Measurements from ENCODE around the gene TRPM3.

The TRPM3 gene

GRCh38 chr9:71042448-71042990, 78.9 kb downstream of the TRPM3 start:
- H3K18ac ChIP-seq (ENCODE audit: low read length), result no peak overlapping the region
- no peaks in the 10 kb centered on the region for H3K79me2 ChIP-seq (ENCODE audit: control insufficient read depth, insufficient read depth, low read length, poor library complexity)
- no peaks in the 10 kb centered on the region for H3K79me1 ChIP-seq (ENCODE audit: low read length)
- no peaks in the 10 kb centered on the region for H3K36me3 ChIP-seq (ENCODE audit: control insufficient read depth in 1 of 2, insufficient read depth in 2 of 2, low read length in 2 of 2)
- H3K9me3 ChIP-seq (ENCODE audit: insufficient read depth, low read depth, low read length), result no peaks in the 10 kb centered on the region
- H3K4me1 ChIP-seq (ENCODE audit: control insufficient read depth in 1 of 2, insufficient read depth in 2 of 2, low read length in 2 of 2), result no peaks in the 10 kb centered on the region
- no peaks in the 10 kb centered on the region for H3K27me3 ChIP-seq (ENCODE audit: insufficient read depth, low read length)
- WGBS (ENCODE audit: extremely low coverage, insufficient coverage, insufficient read length), result no CpG with 5 or more reads among the region's 3 CpGs
- H3K27ac ChIP-seq (ENCODE audit: low read depth, low read length), result no peak overlapping the region
- DNase-seq, result no peak
- H3K4me2 ChIP-seq (ENCODE audit: low read length), result no peak overlapping the region
- no peak overlapping the region for H2AK5ac ChIP-seq (ENCODE audit: low read length)
- H3K14ac ChIP-seq (ENCODE audit: low read length), result no peak overlapping the region
- H2BK120ac ChIP-seq (ENCODE audit: insufficient read depth, low read length, poor library complexity), result no peak overlapping the region
- H3K4ac ChIP-seq (ENCODE audit: low read depth, low read length), result no peak overlapping the region
- no peak overlapping the region for H2BK12ac ChIP-seq (ENCODE audit: low read length)
- H4K8ac ChIP-seq (ENCODE audit: low read depth, low read length), result no peak overlapping the region
- H4K12ac ChIP-seq (ENCODE audit: low read depth, low read length), result no peak overlapping the region
- no peak overlapping the region for H2AFZ ChIP-seq (ENCODE audit: insufficient read depth, low read length, poor library complexity)
- H3K9ac ChIP-seq (ENCODE audit: low read length), result no peak overlapping the region
- no peak overlapping the region for H4K91ac ChIP-seq (ENCODE audit: low read depth, low read length)
- no peak overlapping the region for H3K23ac ChIP-seq (ENCODE audit: low read length)
- no peak overlapping the region for H3K4me3 ChIP-seq (ENCODE audit: low read depth, low read length)
- H2BK5ac ChIP-seq (ENCODE audit: low read depth, low read length, poor library complexity), result no peak overlapping the region

- Histone ChIP-seq H3K14ac (ENCODE audit: low read length) (no peak overlapping the region), H3K4me1 (ENCODE audit: control insufficient read depth in 1 of 2, insufficient read depth in 2 of 2, low read length in 2 of 2) (no peaks in the 10 kb centered on the region), H2BK12ac (ENCODE audit: low read length) (no peak overlapping the region), H3K27ac (ENCODE audit: low read depth, low read length) (no peak overlapping the region), H2AK5ac (ENCODE audit: low read length) (no peak overlapping the region), H3K23ac (ENCODE audit: low read length) (no peak overlapping the region), H3K4ac (ENCODE audit: low read depth, low read length) (no peak overlapping the region), H4K12ac (ENCODE audit: low read depth, low read length) (no peak overlapping the region), H3K9ac (ENCODE audit: low read length) (no peak overlapping the region), H3K4me2 (ENCODE audit: low read length) (no peak overlapping the region), H3K36me3 (ENCODE audit: control insufficient read depth in 1 of 2, insufficient read depth in 2 of 2, low read length in 2 of 2) (no peaks in the 10 kb centered on the region), H2BK5ac (ENCODE audit: low read depth, low read length, poor library complexity) (no peak overlapping the region), H2AFZ (ENCODE audit: insufficient read depth, low read length, poor library complexity) (no peak overlapping the region), H3K79me2 (ENCODE audit: control insufficient read depth, insufficient read depth, low read length, poor library complexity) (no peaks in the 10 kb centered on the region), H3K18ac (ENCODE audit: low read length) (no peak overlapping the region), H4K91ac (ENCODE audit: low read depth, low read length) (no peak overlapping the region), H3K4me3 (ENCODE audit: low read depth, low read length) (no peak overlapping the region), H2BK120ac (ENCODE audit: insufficient read depth, low read length, poor library complexity) (no peak overlapping the region), H3K9me3 (ENCODE audit: insufficient read depth, low read depth, low read length) (no peaks in the 10 kb centered on the region), H3K27me3 (ENCODE audit: insufficient read depth, low read length) (no peaks in the 10 kb centered on the region), H4K8ac (ENCODE audit: low read depth, low read length) (no peak overlapping the region), H3K79me1 (ENCODE audit: low read length) (no peaks in the 10 kb centered on the region)
- no CpG with 5 or more reads among the region's 4 CpGs for WGBS (ENCODE audit: extremely low coverage, insufficient coverage, insufficient read length)
- DNase-seq, result no peak
Observed at GRCh38 chr9:71037521-71037920, 83.9 kb downstream of the TRPM3 start.

- H3K4me2 ChIP-seq (ENCODE audit: low read length), result no peak overlapping the region
- H3K14ac ChIP-seq (ENCODE audit: low read length), result no peak overlapping the region
- no peak overlapping the region for H2AFZ ChIP-seq (ENCODE audit: insufficient read depth, low read length, poor library complexity)
- H2AK5ac ChIP-seq (ENCODE audit: low read length), result no peak overlapping the region
- H3K36me3 ChIP-seq (ENCODE audit: control insufficient read depth in 1 of 2, insufficient read depth in 2 of 2, low read length in 2 of 2), result no peaks in the 10 kb centered on the region
- H4K91ac ChIP-seq (ENCODE audit: low read depth, low read length), result no peak overlapping the region
- H2BK5ac ChIP-seq (ENCODE audit: low read depth, low read length, poor library complexity), result no peak overlapping the region
- no peak overlapping the region for H4K8ac ChIP-seq (ENCODE audit: low read depth, low read length)
- no peaks in the 10 kb centered on the region for H3K27me3 ChIP-seq (ENCODE audit: insufficient read depth, low read length)
- no CpG with 5 or more reads among the region's 4 CpGs for WGBS (ENCODE audit: extremely low coverage, insufficient coverage, insufficient read length)
- H3K9ac ChIP-seq (ENCODE audit: low read length), result no peak overlapping the region
- no peak overlapping the region for H4K12ac ChIP-seq (ENCODE audit: low read depth, low read length)
- no peaks in the 10 kb centered on the region for H3K79me1 ChIP-seq (ENCODE audit: low read length)
- H3K18ac ChIP-seq (ENCODE audit: low read length), result no peak overlapping the region
- no peak overlapping the region for H2BK120ac ChIP-seq (ENCODE audit: insufficient read depth, low read length, poor library complexity)
- no peaks in the 10 kb centered on the region for H3K4me1 ChIP-seq (ENCODE audit: control insufficient read depth in 1 of 2, insufficient read depth in 2 of 2, low read length in 2 of 2)
- no peak overlapping the region for H2BK12ac ChIP-seq (ENCODE audit: low read length)
- H3K4ac ChIP-seq (ENCODE audit: low read depth, low read length), result no peak overlapping the region
- no peaks in the 10 kb centered on the region for H3K9me3 ChIP-seq (ENCODE audit: insufficient read depth, low read depth, low read length)
- H3K4me3 ChIP-seq (ENCODE audit: low read depth, low read length), result no peak overlapping the region
- H3K27ac ChIP-seq (ENCODE audit: low read depth, low read length), result no peak overlapping the region
- H3K23ac ChIP-seq (ENCODE audit: low read length), result no peak overlapping the region
- no peak for DNase-seq
- H3K79me2 ChIP-seq (ENCODE audit: control insufficient read depth, insufficient read depth, low read length, poor library complexity), result no peaks in the 10 kb centered on the region
Observed at GRCh38 chr9:71036501-71036900, 84.9 kb downstream of the TRPM3 start.

GRCh38 chr9:71032779-71033178, 88.6 kb downstream of the TRPM3 start:
- H2BK120ac ChIP-seq (ENCODE audit: insufficient read depth, low read length, poor library complexity), result no peak overlapping the region
- H4K12ac ChIP-seq (ENCODE audit: low read depth, low read length), result no peak overlapping the region
- no peak overlapping the region for H2BK12ac ChIP-seq (ENCODE audit: low read length)
- no peak overlapping the region for H3K23ac ChIP-seq (ENCODE audit: low read length)
- no peak overlapping the region for H3K14ac ChIP-seq (ENCODE audit: low read length)
- H3K9me3 ChIP-seq (ENCODE audit: insufficient read depth, low read depth, low read length), result no peaks in the 10 kb centered on the region
- no peak overlapping the region for H3K4me3 ChIP-seq (ENCODE audit: low read depth, low read length)
- DNase-seq, result no peak
- H3K4me2 ChIP-seq (ENCODE audit: low read length), result no peak overlapping the region
- H2AK5ac ChIP-seq (ENCODE audit: low read length), result no peak overlapping the region
- H3K27ac ChIP-seq (ENCODE audit: low read depth, low read length), result no peak overlapping the region
- no peak overlapping the region for H2BK5ac ChIP-seq (ENCODE audit: low read depth, low read length, poor library complexity)
- H3K79me1 ChIP-seq (ENCODE audit: low read length), result no peaks in the 10 kb centered on the region
- H4K91ac ChIP-seq (ENCODE audit: low read depth, low read length), result no peak overlapping the region
- no peaks in the 10 kb centered on the region for H3K36me3 ChIP-seq (ENCODE audit: control insufficient read depth in 1 of 2, insufficient read depth in 2 of 2, low read length in 2 of 2)
- no peak overlapping the region for H4K8ac ChIP-seq (ENCODE audit: low read depth, low read length)
- no peaks in the 10 kb centered on the region for H3K4me1 ChIP-seq (ENCODE audit: control insufficient read depth in 1 of 2, insufficient read depth in 2 of 2, low read length in 2 of 2)
- H3K79me2 ChIP-seq (ENCODE audit: control insufficient read depth, insufficient read depth, low read length, poor library complexity), result no peaks in the 10 kb centered on the region
- no peak overlapping the region for H3K4ac ChIP-seq (ENCODE audit: low read depth, low read length)
- no peak overlapping the region for H3K9ac ChIP-seq (ENCODE audit: low read length)
- no peaks in the 10 kb centered on the region for H3K27me3 ChIP-seq (ENCODE audit: insufficient read depth, low read length)
- no peak overlapping the region for H2AFZ ChIP-seq (ENCODE audit: insufficient read depth, low read length, poor library complexity)
- no peak overlapping the region for H3K18ac ChIP-seq (ENCODE audit: low read length)
